Neutrophil (primary cell): ENCODE data around the gene NAIF1.
A peak's percentile ranks its signal among the peaks of the same experiment; 100 is the strongest.

Source experiments
- H3K27ac ChIP-seq: fragments of 200-600 bp; sonication (generic); 2 replicates; pipeline ENCODE4 v1.5.1; 2016; ENCODE audit warnings: mild to moderate bottlenecking, moderate library complexity
- H3K27me3 ChIP-seq: fragments of 200-600 bp; sonication (generic); 2 replicates; pipeline ENCODE4 v1.6.0; 2016; ENCODE audit warnings: mild to moderate bottlenecking
- H3K36me3 ChIP-seq: fragments of 200-600 bp; sonication (generic); 2 replicates; pipeline ENCODE4 v1.5.1; 2017
- H3K4me1 ChIP-seq, 2 experiments: fragments of 200-600 bp in 1 of 2; sonication (generic) in 1 of 2; 1 replicate in 1 of 2; 2 replicates in 1 of 2; pipeline versions ENCODE4 v1.5.1 to v1.6.1; 2013 to 2016; ENCODE audit warnings: low read depth in 1 of 2, low read length in 1 of 2, mild to moderate bottlenecking in 1 of 2, moderate library complexity in 1 of 2; ENCODE audit not compliant: control insufficient read depth in 1 of 2, insufficient read depth in 1 of 2
- H3K4me3 ChIP-seq, 2 experiments: fragments of 200-600 bp in 1 of 2; sonication (generic) in 1 of 2; 1 replicate in 1 of 2; 2 replicates in 1 of 2; pipeline ENCODE4 v1.5.1; 2013 to 2016; ENCODE audit warnings: low read depth in 1 of 2, low read length in 1 of 2, mild to moderate bottlenecking in 1 of 2, moderate library complexity in 1 of 2
- H3K9me3 ChIP-seq: fragments of 200-600 bp; sonication (generic); 2 replicates; pipeline ENCODE4 v1.5.1; 2016
- TF ChIP-seq, protein P1 (sequence below): fragments of 200-600 bp; sonication (generic); IDR thresholded peaks from 2 replicates; pipeline ENCODE4 v1.5.1; 2016; ENCODE audit warnings: antibody characterized with exemption

Gene NAIF1

DNA sequence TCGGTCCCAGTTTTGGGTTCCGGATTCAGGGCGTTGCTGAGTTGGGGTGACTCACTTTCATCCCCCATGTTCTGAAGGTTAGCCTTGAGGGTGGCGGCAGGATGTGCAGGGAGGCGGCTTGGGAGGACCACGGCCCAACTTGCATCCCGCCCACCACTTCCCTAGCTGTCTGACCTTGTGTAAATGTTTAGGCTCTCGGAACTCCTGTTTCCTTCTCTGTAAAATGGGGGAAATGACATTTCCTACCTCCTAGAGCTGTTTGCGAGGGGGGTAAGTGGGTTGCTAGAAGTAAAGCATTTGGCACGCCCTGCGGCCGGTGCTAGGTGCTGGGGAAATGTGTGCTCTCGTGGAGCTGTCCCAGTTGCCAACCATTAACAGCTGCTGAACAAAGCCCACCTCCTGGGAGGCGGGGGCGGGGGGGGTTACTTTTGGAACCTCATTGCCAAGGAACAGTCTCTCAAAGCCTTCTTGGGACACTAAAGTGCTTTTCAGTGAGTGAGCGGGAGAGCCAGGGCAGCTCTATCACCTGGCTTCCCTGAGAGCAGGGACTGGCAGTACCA lies 32.9 kb upstream of the NAIF1 start:
- Histone ChIP-seq H3K27ac (no peak overlapping the region), H3K27me3 (no peaks in the 10 kb centered on the region), H3K36me3 (peaks cover 37% of the 10 kb centered on the region), H3K4me3 (no peak overlapping the region), H3K4me1 (peaks cover 25 to 28% of the 10 kb centered on the region in 2 experiments), H3K9me3 (no peaks in the 10 kb centered on the region)
- TF ChIP-seq, protein P1, sequence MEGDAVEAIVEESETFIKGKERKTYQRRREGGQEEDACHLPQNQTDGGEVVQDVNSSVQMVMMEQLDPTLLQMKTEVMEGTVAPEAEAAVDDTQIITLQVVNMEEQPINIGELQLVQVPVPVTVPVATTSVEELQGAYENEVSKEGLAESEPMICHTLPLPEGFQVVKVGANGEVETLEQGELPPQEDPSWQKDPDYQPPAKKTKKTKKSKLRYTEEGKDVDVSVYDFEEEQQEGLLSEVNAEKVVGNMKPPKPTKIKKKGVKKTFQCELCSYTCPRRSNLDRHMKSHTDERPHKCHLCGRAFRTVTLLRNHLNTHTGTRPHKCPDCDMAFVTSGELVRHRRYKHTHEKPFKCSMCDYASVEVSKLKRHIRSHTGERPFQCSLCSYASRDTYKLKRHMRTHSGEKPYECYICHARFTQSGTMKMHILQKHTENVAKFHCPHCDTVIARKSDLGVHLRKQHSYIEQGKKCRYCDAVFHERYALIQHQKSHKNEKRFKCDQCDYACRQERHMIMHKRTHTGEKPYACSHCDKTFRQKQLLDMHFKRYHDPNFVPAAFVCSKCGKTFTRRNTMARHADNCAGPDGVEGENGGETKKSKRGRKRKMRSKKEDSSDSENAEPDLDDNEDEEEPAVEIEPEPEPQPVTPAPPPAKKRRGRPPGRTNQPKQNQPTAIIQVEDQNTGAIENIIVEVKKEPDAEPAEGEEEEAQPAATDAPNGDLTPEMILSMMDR: no peak

DNA sequence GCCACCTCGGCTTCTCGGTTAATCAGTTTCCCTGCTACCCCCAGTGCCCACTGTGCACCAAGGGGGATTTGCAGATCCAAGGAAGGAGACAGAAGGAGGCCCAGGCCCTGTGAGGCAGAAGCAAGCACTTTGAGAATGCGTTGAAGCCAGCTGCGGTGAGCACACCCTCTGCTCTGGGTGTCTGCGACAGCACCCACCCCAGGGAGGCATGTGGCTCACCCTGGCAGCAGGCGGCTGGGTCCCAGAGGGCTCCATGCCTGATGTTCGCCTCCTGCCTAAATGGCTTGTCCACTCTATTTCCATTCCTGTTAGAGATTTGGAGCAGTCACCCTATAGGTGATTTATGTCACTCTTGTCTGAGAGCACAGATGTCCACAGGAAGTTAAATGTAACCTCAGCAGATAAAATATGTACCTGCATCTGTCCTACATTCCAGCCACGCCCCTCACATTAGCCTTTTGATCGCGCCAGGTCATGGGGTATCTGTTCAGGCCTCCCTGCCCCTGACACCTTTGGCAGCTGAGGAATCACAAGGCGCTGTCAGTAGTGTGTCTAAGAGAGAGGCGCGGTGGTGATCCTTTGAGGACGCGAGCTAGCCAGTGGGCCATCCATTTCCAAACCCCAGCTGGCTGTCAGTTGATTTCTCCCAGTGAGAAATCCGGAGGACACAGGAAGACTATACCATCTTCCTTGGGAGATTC lies 32.3 kb upstream of the NAIF1 start:
- peaks cover 36% of the 10 kb centered on the region for H3K36me3 ChIP-seq
- peak overlapping the region; percentile 77 for H3K27ac ChIP-seq
- H3K27me3 ChIP-seq: no peaks in the 10 kb centered on the region
- H3K4me3 ChIP-seq: no peak overlapping the region
- H3K9me3 ChIP-seq: no peaks in the 10 kb centered on the region
- H3K4me1 ChIP-seq: peaks cover 31 to 35% of the 10 kb centered on the region in 2 experiments
- TF ChIP-seq, protein P1: no peak

DNA sequence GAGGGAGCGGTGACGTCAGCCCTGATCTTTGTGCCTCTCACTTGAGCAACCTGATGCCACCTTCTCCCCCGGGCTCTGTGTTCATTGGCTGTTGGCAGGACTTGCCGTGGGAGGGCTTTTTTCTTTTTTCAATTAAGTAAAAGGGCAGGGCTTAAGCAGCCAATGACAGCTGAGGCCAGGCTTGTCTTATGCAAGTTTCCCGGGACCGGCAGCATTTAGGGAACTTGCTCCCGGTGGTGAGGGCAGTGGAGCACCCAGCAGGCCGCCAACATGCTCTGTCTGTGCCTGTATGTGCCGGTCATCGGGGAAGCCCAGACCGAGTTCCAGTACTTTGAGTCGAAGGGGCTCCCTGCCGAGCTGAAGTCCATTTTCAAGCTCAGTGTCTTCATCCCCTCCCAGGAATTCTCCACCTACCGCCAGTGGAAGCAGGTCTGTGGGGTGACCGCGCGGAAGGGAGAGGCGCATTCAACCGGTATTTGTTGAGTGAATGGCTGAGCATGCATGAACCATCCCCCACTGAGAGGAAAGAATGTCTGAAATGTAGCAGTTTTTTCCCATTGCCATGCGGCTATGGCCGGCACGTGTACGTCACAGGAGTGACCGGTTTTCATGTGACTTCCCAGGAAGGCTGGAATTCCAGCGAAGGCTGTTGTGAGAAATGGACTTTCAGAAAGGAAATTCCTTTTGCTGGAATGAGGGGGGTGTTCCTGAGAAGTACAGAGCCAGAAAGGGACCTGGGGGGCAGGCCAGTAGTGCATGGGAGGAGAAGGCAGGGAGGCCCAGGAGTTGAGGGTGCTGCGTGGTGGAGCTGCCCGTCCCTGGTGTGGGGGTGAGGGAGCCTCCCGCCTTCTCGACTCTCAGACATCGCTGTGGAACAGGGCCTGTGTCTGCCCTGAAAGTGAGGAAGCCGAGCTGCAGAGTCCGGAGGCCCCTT lies 31.4 kb upstream of the NAIF1 start:
- H3K27ac ChIP-seq: peak overlapping the region; percentile 77
- no peaks in the 10 kb centered on the region for H3K9me3 ChIP-seq
- H3K4me1 ChIP-seq: peaks cover 37 to 43% of the 10 kb centered on the region in 2 experiments
- no peaks in the 10 kb centered on the region for H3K27me3 ChIP-seq
- H3K4me3 ChIP-seq: peak overlapping the region; percentile 26 to 42
- peaks cover 27% of the 10 kb centered on the region for H3K36me3 ChIP-seq
- TF ChIP-seq, protein P1: peak; percentile 13

DNA sequence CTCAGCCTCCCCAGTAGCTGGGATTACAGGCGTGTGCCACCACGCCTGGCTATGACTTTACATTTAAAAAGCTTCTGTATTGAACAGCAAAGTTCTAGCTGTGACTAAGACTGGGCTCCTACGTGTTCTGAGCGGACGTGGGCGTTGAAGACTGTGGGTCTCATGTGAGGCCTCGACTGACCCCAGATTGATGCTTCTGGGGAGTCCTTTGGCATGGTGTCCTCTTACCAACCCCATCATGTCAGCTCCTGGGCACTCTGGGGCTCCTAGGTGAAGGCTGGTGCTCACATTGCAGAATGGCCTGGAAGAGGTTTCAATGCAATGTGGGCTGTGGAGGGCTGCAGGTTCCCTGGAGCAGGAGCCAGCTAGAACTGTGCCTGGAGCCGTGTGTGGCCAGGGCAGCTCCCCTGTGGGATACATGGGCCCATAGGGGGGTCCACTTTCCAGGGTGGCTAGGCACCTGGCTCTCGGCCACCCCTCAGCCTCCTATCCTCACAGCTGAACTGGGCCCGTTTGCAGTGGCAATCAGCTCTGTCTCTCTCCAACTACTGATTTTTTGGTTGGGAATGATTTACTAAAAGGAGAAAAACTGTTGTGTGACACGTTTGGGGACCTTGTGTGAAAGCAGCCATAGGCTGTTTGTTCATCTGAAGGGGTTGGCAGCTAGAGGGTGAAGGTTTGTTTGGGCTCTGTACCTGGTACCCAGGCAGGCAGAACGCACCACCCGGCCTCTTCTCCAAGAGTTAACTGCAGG lies 30.6 kb upstream of the NAIF1 start:
- Histone ChIP-seq H3K27me3 (no peaks in the 10 kb centered on the region), H3K4me3 (peak overlapping the region; percentile 26 to 42), H3K36me3 (peaks cover 19% of the 10 kb centered on the region), H3K27ac (peak overlapping the region; percentile 77), H3K9me3 (no peaks in the 10 kb centered on the region), H3K4me1 (peaks cover 33 to 43% of the 10 kb centered on the region in 2 experiments)
- TF ChIP-seq, protein P1: no peak
